NOMO-1 (cell line): ENCODE results near the gene CEACAM4.
A peak's percentile ranks its signal among the peaks of the same experiment; 100 is the strongest.
"Not testable (repeated sequence)": the region's sequence is repeated elsewhere in the genome, so short reads cannot be mapped to it uniquely, and the experiment has no call there.

ENCODE experiments used
- DNase-seq, 2 experiments: peaks; one replicate each; lab custom pipeline; 2025; ENCODE audit not compliant: unreplicated experiment in 2 of 2; lab: John Stamatoyannopoulos, UW

Gene CEACAM4

GRCh38 chr19:41626877-41627276 lies at the start of gene CEACAM4:
Gene CEACAM4 (minus strand): TSS chr19:41627074. CDS start chr19:41626963, 111 bp downstream.
- peak; percentile 90 to 93 for DNase-seq

- DNase-seq = no peak
Observed at GRCh38 chr19:41671486-41671885, 44.6 kb upstream of the CEACAM4 start.

GRCh38 chr19:41670755-41671154 lies 43.9 kb upstream of the CEACAM4 start:
- no peak for DNase-seq

- DNase-seq = no peak
Observed at GRCh38 chr19:41668315-41668714, 41.4 kb upstream of the CEACAM4 start.

GRCh38 chr19:41666075-41666474 lies 39.2 kb upstream of the CEACAM4 start:
- no peak for DNase-seq

GRCh38 chr19:41657157-41657556 lies 30.3 kb upstream of the CEACAM4 start:
- no peak for DNase-seq

GRCh38 chr19:41656756-41657155 lies 29.9 kb upstream of the CEACAM4 start:
- not testable (repeated sequence) for DNase-seq

GRCh38 chr19:41652250-41652649 lies 25.4 kb upstream of the CEACAM4 start:
- no peak for DNase-seq

- no peak for DNase-seq
Observed at GRCh38 chr19:41649827-41650226, 23.0 kb upstream of the CEACAM4 start.

GRCh38 chr19:41646589-41647204 lies 19.8 kb upstream of the CEACAM4 start:
- DNase-seq = peak; percentile 16 to 18

- DNase-seq = peak; percentile 18 to 45
Observed at GRCh38 chr19:41641879-41642485, 15.1 kb upstream of the CEACAM4 start.

GRCh38 chr19:41638641-41639081 lies 11.8 kb upstream of the CEACAM4 start:
- DNase-seq = peak; percentile 82 to 89

- peak; percentile 57 to 92 for DNase-seq
Observed at GRCh38 chr19:41637484-41637883, 10.6 kb upstream of the CEACAM4 start.

- DNase-seq = no peak
Observed at GRCh38 chr19:41627966-41628675, 1.2 kb upstream of the CEACAM4 start.

GRCh38 chr19:41626278-41626677 lies 596 bp downstream of the CEACAM4 start:
- no peak for DNase-seq

- no peak for DNase-seq
Observed at GRCh38 chr19:41624937-41625336, 1.9 kb downstream of the CEACAM4 start.

GRCh38 chr19:41624515-41624914 lies 2.4 kb downstream of the CEACAM4 start:
- DNase-seq = no peak

- DNase-seq = no peak
Observed at GRCh38 chr19:41623360-41623759, 3.5 kb downstream of the CEACAM4 start.

GRCh38 chr19:41621654-41622053 lies 5.2 kb downstream of the CEACAM4 start:
- peak; percentile 58 to 76 for DNase-seq

GRCh38 chr19:41621226-41621625 lies 5.6 kb downstream of the CEACAM4 start:
- no peak for DNase-seq

- no peak for DNase-seq
Observed at GRCh38 chr19:41620171-41620570, 6.7 kb downstream of the CEACAM4 start.

GRCh38 chr19:41619018-41619556 lies 7.8 kb downstream of the CEACAM4 start:
- DNase-seq = peak in 1 of 2 experiments; percentile 27
